GM19043 (cell line): ENCODE measurements around the gene MRFAP1L1.
"Not testable (repeated sequence)": the region's sequence is repeated elsewhere in the genome, so short reads cannot be mapped to it uniquely, and the experiment has no call there.

ENCODE experiments used
- ATAC-seq: cut with Tn5 transposase; IDR thresholded peaks from one replicate; pipeline ENCODE4 v1.9.1; 2021; ENCODE audit warnings: low read depth; ENCODE audit not compliant: unreplicated experiment

The MRFAP1L1 gene

GRCh38 chr4:6709230-6710114 is at the start of gene MRFAP1L1:
MRFAP1L1 (minus strand) TSS chr4:6709865; CDS start chr4:6709629, 236 bp downstream.
- peak; percentile 66 for ATAC-seq

GRCh38 chr4:6758728-6759127 is 49.1 kb upstream of the MRFAP1L1 start:
- ATAC-seq: no peak

- ATAC-seq: not testable (repeated sequence)
These were observed 46.7 kb upstream of the MRFAP1L1 start for GRCh38 chr4:6756345-6756744.

GRCh38 chr4:6755088-6755753 is 45.6 kb upstream of the MRFAP1L1 start:
- no peak for ATAC-seq

- ATAC-seq: no peak
These were observed 44.9 kb upstream of the MRFAP1L1 start for GRCh38 chr4:6754481-6755087.

GRCh38 chr4:6753891-6754290 is 44.2 kb upstream of the MRFAP1L1 start:
- ATAC-seq: no peak

GRCh38 chr4:6753103-6753560 is 43.5 kb upstream of the MRFAP1L1 start:
- no peak for ATAC-seq

GRCh38 chr4:6752486-6752829 is 42.8 kb upstream of the MRFAP1L1 start:
- no peak for ATAC-seq

- no peak for ATAC-seq
These were observed 42.2 kb upstream of the MRFAP1L1 start for GRCh38 chr4:6751611-6752485.

- ATAC-seq: no peak
These were observed 40.9 kb upstream of the MRFAP1L1 start for GRCh38 chr4:6750286-6751221.

- no peak for ATAC-seq
These were observed 39.9 kb upstream of the MRFAP1L1 start for GRCh38 chr4:6749340-6750171.

- ATAC-seq: no peak
These were observed 38.6 kb upstream of the MRFAP1L1 start for GRCh38 chr4:6748286-6748685.

GRCh38 chr4:6747294-6748051 is 37.8 kb upstream of the MRFAP1L1 start:
- no peak for ATAC-seq

- no peak for ATAC-seq
These were observed 37.1 kb upstream of the MRFAP1L1 start for GRCh38 chr4:6746721-6747293.

GRCh38 chr4:6742989-6743388 is 33.3 kb upstream of the MRFAP1L1 start:
- ATAC-seq: no peak

GRCh38 chr4:6742507-6742906 is 32.8 kb upstream of the MRFAP1L1 start:
- ATAC-seq: no peak

GRCh38 chr4:6740347-6740746 is 30.7 kb upstream of the MRFAP1L1 start:
- no peak for ATAC-seq
